Measurements from ENCODE around the gene PCP4. TPM values are rescaled to one million over a fixed set of nuclear protein-coding genes. Genes with fewer than 3 reads are reported as not detected.

PCP4 gene
- total and polyA plus RNA-seq, 3 experiments from 2014 or later, result not detected

GRCh38 chr21:39852726-39853500, 14.3 kb upstream of the PCP4 start:
- H3K4me1 ChIP-seq (ENCODE audit: insufficient read depth, low read length), result no peaks in the 10 kb centered on the region
- no peaks in the 10 kb centered on the region for H3K9me3 ChIP-seq (ENCODE audit: low read length)
- H3K4me3 ChIP-seq (ENCODE audit: low read length), result no peak overlapping the region
- no peak for DNase-seq
- Mint-ChIP-seq H3K27me3 (peaks cover 0 to 1% of the 10 kb centered on the region in 2 donors), H3K27ac (peak overlapping the region in 1 of 8 donors; percentile 54), H3K36me3 (no peaks in the 10 kb centered on the region), H3K4me1 (no peaks in the 10 kb centered on the region), H3K9me3 (peaks cover 0 to 11% (median 5%) of the 10 kb centered on the region in 5 donors), H3K4me3 (no peak overlapping the region)
- no peaks in the 10 kb centered on the region for H3K27me3 ChIP-seq (ENCODE audit: insufficient read depth, low read length, poor library complexity, severe bottlenecking)
- H3K36me3 ChIP-seq (ENCODE audit: insufficient read depth, low read length), result no peaks in the 10 kb centered on the region
- POLR2A ChIA-PET, result no interaction called here
- no peak overlapping the region for H3K27ac ChIP-seq (ENCODE audit: low read depth, low read length)
- CTCF ChIA-PET, result no interaction called here

GRCh38 chr21:39854572-39854971, 12.7 kb upstream of the PCP4 start:
- CTCF ChIA-PET, result no interaction called here

GRCh38 chr21:39855595-39855994, 11.6 kb upstream of the PCP4 start:
- Histone ChIP-seq H3K4me1 (ENCODE audit: insufficient read depth, low read length) (no peaks in the 10 kb centered on the region), H3K9me3 (ENCODE audit: low read length) (no peaks in the 10 kb centered on the region), H3K36me3 (ENCODE audit: insufficient read depth, low read length) (no peaks in the 10 kb centered on the region), H3K4me3 (ENCODE audit: low read length) (no peak overlapping the region), H3K27me3 (ENCODE audit: insufficient read depth, low read length, poor library complexity, severe bottlenecking) (no peaks in the 10 kb centered on the region), H3K27ac (ENCODE audit: low read depth, low read length) (no peak overlapping the region)
- DNase-seq, result no peak
- H3K27me3 Mint-ChIP-seq, result peaks cover 0 to 4% of the 10 kb centered on the region in 2 donors
- no peaks in the 10 kb centered on the region for H3K4me1 Mint-ChIP-seq
- ChIA-PET POLR2A (no interaction called here), CTCF (no interaction called here)
- H3K9me3 Mint-ChIP-seq, result peaks cover 0 to 11% (median 5%) of the 10 kb centered on the region in 5 donors
- H3K27ac Mint-ChIP-seq, result no peak overlapping the region
- peaks cover 0 to 2% (median 0%) of the 10 kb centered on the region in 3 donors for H3K36me3 Mint-ChIP-seq
- no peak overlapping the region for H3K4me3 Mint-ChIP-seq

More at GRCh38 chr21:39854572-39854971, 12.7 kb upstream of the PCP4 start:
- no peak overlapping the region for H3K4me3 ChIP-seq (ENCODE audit: low read length)
- peaks cover 0 to 1% of the 10 kb centered on the region in 2 donors for H3K27me3 Mint-ChIP-seq
- no peak overlapping the region for H3K4me3 Mint-ChIP-seq
- no peaks in the 10 kb centered on the region for H3K4me1 ChIP-seq (ENCODE audit: insufficient read depth, low read length)
- no peaks in the 10 kb centered on the region for H3K27me3 ChIP-seq (ENCODE audit: insufficient read depth, low read length, poor library complexity, severe bottlenecking)
- no peak overlapping the region for H3K27ac ChIP-seq (ENCODE audit: low read depth, low read length)
- POLR2A ChIA-PET, result no interaction called here
- no peaks in the 10 kb centered on the region for H3K36me3 Mint-ChIP-seq
- DNase-seq, result no peak
- peaks cover 0 to 11% (median 5%) of the 10 kb centered on the region in 5 donors for H3K9me3 Mint-ChIP-seq
- H3K4me1 Mint-ChIP-seq, result no peaks in the 10 kb centered on the region
- no peaks in the 10 kb centered on the region for H3K36me3 ChIP-seq (ENCODE audit: insufficient read depth, low read length)
- H3K9me3 ChIP-seq (ENCODE audit: low read length), result no peaks in the 10 kb centered on the region
- H3K27ac Mint-ChIP-seq, result no peak overlapping the region

GRCh38 chr21:39860600-39860999, 6.6 kb upstream of the PCP4 start:
- CTCF ChIA-PET, result no interaction called here
- no peak for DNase-seq

GRCh38 chr21:39863111-39863510, 4.1 kb upstream of the PCP4 start:
- Mint-ChIP-seq H3K4me1 (no peaks in the 10 kb centered on the region), H3K9me3 (peaks cover 0 to 7% (median 0%) of the 10 kb centered on the region in 5 donors), H3K36me3 (peaks cover 0 to 2% (median 0%) of the 10 kb centered on the region in 3 donors), H3K27me3 (peaks cover 0 to 6% of the 10 kb centered on the region in 2 donors), H3K27ac (no peak overlapping the region), H3K4me3 (no peak overlapping the region)
- no peak overlapping the region for H3K4me3 ChIP-seq (ENCODE audit: low read length)
- no peaks in the 10 kb centered on the region for H3K9me3 ChIP-seq (ENCODE audit: low read length)
- H3K27ac ChIP-seq (ENCODE audit: low read depth, low read length), result no peak overlapping the region
- no peaks in the 10 kb centered on the region for H3K4me1 ChIP-seq (ENCODE audit: insufficient read depth, low read length)
- no peaks in the 10 kb centered on the region for H3K36me3 ChIP-seq (ENCODE audit: insufficient read depth, low read length)
- no peak for DNase-seq
- H3K27me3 ChIP-seq (ENCODE audit: insufficient read depth, low read length, poor library complexity, severe bottlenecking), result no peaks in the 10 kb centered on the region
- ChIA-PET POLR2A (no interaction called here), CTCF (no interaction called here)

More at GRCh38 chr21:39860600-39860999, 6.6 kb upstream of the PCP4 start:
- Mint-ChIP-seq H3K27me3 (peaks cover 0 to 6% of the 10 kb centered on the region in 2 donors), H3K4me3 (no peak overlapping the region), H3K27ac (no peak overlapping the region), H3K4me1 (no peaks in the 10 kb centered on the region), H3K9me3 (peaks cover 0 to 12% (median 5%) of the 10 kb centered on the region in 5 donors), H3K36me3 (peaks cover 0 to 2% (median 0%) of the 10 kb centered on the region in 3 donors)
- Histone ChIP-seq H3K36me3 (ENCODE audit: insufficient read depth, low read length) (no peaks in the 10 kb centered on the region), H3K27ac (ENCODE audit: low read depth, low read length) (no peak overlapping the region), H3K4me3 (ENCODE audit: low read length) (no peak overlapping the region), H3K4me1 (ENCODE audit: insufficient read depth, low read length) (no peaks in the 10 kb centered on the region), H3K27me3 (ENCODE audit: insufficient read depth, low read length, poor library complexity, severe bottlenecking) (no peaks in the 10 kb centered on the region), H3K9me3 (ENCODE audit: low read length) (no peaks in the 10 kb centered on the region)
- POLR2A ChIA-PET, result no interaction called here

GRCh38 chr21:39866093-39866492, 1.1 kb upstream of the PCP4 start:
- no peak for DNase-seq
- Histone ChIP-seq H3K4me1 (ENCODE audit: insufficient read depth, low read length) (no peaks in the 10 kb centered on the region), H3K36me3 (ENCODE audit: insufficient read depth, low read length) (no peaks in the 10 kb centered on the region), H3K27me3 (ENCODE audit: insufficient read depth, low read length, poor library complexity, severe bottlenecking) (no peaks in the 10 kb centered on the region), H3K27ac (ENCODE audit: low read depth, low read length) (no peak overlapping the region), H3K9me3 (ENCODE audit: low read length) (no peaks in the 10 kb centered on the region), H3K4me3 (ENCODE audit: low read length) (no peak overlapping the region)
- H3K4me1 Mint-ChIP-seq, result no peaks in the 10 kb centered on the region
- peaks cover 0 to 3% of the 10 kb centered on the region in 2 donors for H3K27me3 Mint-ChIP-seq
- no peak overlapping the region for H3K4me3 Mint-ChIP-seq
- ChIA-PET POLR2A (no interaction called here), CTCF (no interaction called here)
- peaks cover 0 to 7% (median 2%) of the 10 kb centered on the region in 5 donors for H3K9me3 Mint-ChIP-seq
- H3K27ac Mint-ChIP-seq, result no peak overlapping the region
- no peaks in the 10 kb centered on the region for H3K36me3 Mint-ChIP-seq

GRCh38 chr21:39869141-39869818, 2.0 kb downstream of the PCP4 start:
- H3K27ac Mint-ChIP-seq, result no peak overlapping the region
- no peak overlapping the region for H3K4me3 ChIP-seq (ENCODE audit: low read length)
- CTCF ChIA-PET, result no interaction called here

GRCh38 chr21:39873687-39874086, 6.4 kb downstream of the PCP4 start:
- no peak overlapping the region for H3K4me3 ChIP-seq (ENCODE audit: low read length)
- peaks cover 0 to 5% (median 2%) of the 10 kb centered on the region in 5 donors for H3K9me3 Mint-ChIP-seq
- no peaks in the 10 kb centered on the region for H3K4me1 ChIP-seq (ENCODE audit: insufficient read depth, low read length)
- CTCF ChIA-PET, result interaction anchor here (1.5 kb wide), 1 partner anchor 10 kb away, joined by 4 read pairs; no protein-coding TSS in a partner anchor
- H3K4me1 Mint-ChIP-seq, result no peaks in the 10 kb centered on the region
- no peak for DNase-seq
- no peak overlapping the region for H3K27ac Mint-ChIP-seq
- H3K27me3 Mint-ChIP-seq, result peaks cover 0 to 4% of the 10 kb centered on the region in 2 donors
- H3K9me3 ChIP-seq (ENCODE audit: low read length), result no peaks in the 10 kb centered on the region
- H3K36me3 Mint-ChIP-seq, result no peaks in the 10 kb centered on the region
- no peak overlapping the region for H3K4me3 Mint-ChIP-seq
- POLR2A ChIA-PET, result no interaction called here
- H3K36me3 ChIP-seq (ENCODE audit: insufficient read depth, low read length), result no peaks in the 10 kb centered on the region
- H3K27ac ChIP-seq (ENCODE audit: low read depth, low read length), result no peak overlapping the region
- no peaks in the 10 kb centered on the region for H3K27me3 ChIP-seq (ENCODE audit: insufficient read depth, low read length, poor library complexity, severe bottlenecking)

More at GRCh38 chr21:39869141-39869818, 2.0 kb downstream of the PCP4 start:
- Histone ChIP-seq H3K27me3 (ENCODE audit: insufficient read depth, low read length, poor library complexity, severe bottlenecking) (no peaks in the 10 kb centered on the region), H3K27ac (ENCODE audit: low read depth, low read length) (no peak overlapping the region), H3K4me1 (ENCODE audit: insufficient read depth, low read length) (no peaks in the 10 kb centered on the region), H3K36me3 (ENCODE audit: insufficient read depth, low read length) (no peaks in the 10 kb centered on the region), H3K9me3 (ENCODE audit: low read length) (no peaks in the 10 kb centered on the region)
- no peaks in the 10 kb centered on the region for H3K4me1 Mint-ChIP-seq
- no peak for DNase-seq
- H3K27me3 Mint-ChIP-seq, result peaks cover 0 to 3% of the 10 kb centered on the region in 2 donors
- POLR2A ChIA-PET, result no interaction called here
- no peaks in the 10 kb centered on the region for H3K36me3 Mint-ChIP-seq
- no peak overlapping the region for H3K4me3 Mint-ChIP-seq
- H3K9me3 Mint-ChIP-seq, result peaks cover 0 to 2% (median 2%) of the 10 kb centered on the region in 5 donors
